ENCODE results near the gene CMKLR1.

Gene CMKLR1

GRCh38 chr12:108266131-108266530, 73.0 kb downstream of the CMKLR1 start:
- no peak for TF ChIP-seq CTCF (IDR thresholded peaks at IDR 0.05; ENCODE audit: low read depth, low read length)
- DNase-seq (ENCODE audit: low read depth, low spot score), result no peak
- in situ Hi-C loops (cut with HindIII; ENCODE audit: low sequenced_read_pairs), result no loop called here
- H3K4me3 ChIP-seq (ENCODE audit: low read depth, low read length), result no peak overlapping the region

DNA sequence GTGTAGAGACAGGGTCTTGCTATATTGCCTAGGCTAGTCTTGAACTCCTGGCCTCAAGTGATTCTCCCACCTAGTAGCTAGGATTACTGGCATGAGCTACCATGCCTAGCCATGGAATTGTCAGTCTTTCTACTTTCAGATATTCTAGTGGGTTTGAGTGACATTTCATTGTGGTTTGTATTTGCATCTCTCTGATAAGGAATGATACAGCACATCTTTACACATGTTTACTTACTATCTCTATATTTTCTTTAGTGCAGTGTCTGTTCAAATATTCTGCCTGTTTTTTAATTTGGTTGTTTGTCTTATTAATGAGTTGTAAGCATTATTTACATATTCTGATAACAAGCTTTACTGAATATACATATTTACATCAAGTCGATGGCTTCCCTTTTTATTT, 73.6 kb downstream of the CMKLR1 start:
- DNase-seq (ENCODE audit: low read depth, low spot score), result no peak
- in situ Hi-C loops (cut with HindIII; ENCODE audit: low sequenced_read_pairs), result no loop called here

DNA sequence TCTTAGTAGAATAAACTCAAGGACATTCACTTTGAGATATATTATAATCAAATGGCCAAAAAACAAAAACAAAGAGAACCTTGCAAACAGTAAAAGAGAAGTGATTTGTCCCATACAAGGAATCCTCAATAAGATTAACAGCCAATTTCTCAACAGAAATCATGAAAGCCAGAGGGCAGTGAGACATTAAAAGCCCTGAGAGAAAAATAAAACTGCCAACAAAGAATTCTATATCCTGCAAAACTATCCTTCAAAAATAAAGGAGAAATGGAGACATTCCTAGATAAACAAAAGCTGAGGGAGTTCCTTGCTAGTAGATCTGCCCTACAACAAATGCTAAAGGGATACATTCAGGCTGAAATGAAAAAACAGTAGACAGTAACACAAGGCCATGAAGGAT, 78.1 kb downstream of the CMKLR1 start:
- no peak for TF ChIP-seq CTCF (IDR thresholded peaks at IDR 0.05; ENCODE audit: low read depth, low read length)
- in situ Hi-C loops (cut with HindIII; ENCODE audit: low sequenced_read_pairs), result no loop called here
- no peak overlapping the region for H3K4me3 ChIP-seq (ENCODE audit: low read depth, low read length)
- DNase-seq (ENCODE audit: low read depth, low spot score), result no peak

More for the DNA sequence above, 73.6 kb downstream of the CMKLR1 start:
- no peak for TF ChIP-seq CTCF (IDR thresholded peaks at IDR 0.05; ENCODE audit: low read depth, low read length)
- H3K4me3 ChIP-seq (ENCODE audit: low read depth, low read length), result no peak overlapping the region

DNA sequence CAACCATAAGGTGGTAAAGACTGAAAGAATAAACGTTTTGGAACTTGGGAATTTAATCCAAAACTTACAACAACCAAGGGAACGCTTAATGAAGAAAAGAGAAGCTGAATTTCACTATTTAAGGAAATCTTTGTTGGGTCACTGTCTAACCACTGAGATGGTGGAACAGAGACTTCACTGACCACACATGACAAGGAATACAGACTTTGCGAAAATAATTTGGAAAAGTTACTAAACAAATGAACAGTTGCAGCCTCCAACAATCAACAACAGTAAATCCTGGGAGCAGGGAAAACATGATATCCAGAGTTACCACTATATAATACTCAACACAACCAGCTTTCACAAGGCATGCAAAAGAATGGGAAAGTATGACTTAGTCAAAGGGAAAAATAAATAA, 79.1 kb downstream of the CMKLR1 start:
- in situ Hi-C loops (cut with HindIII; ENCODE audit: low sequenced_read_pairs), result no loop called here
- DNase-seq (ENCODE audit: low read depth, low spot score), result no peak
- no peak for TF ChIP-seq CTCF (IDR thresholded peaks at IDR 0.05; ENCODE audit: low read depth, low read length)
- H3K4me3 ChIP-seq (ENCODE audit: low read depth, low read length), result no peak overlapping the region

DNA sequence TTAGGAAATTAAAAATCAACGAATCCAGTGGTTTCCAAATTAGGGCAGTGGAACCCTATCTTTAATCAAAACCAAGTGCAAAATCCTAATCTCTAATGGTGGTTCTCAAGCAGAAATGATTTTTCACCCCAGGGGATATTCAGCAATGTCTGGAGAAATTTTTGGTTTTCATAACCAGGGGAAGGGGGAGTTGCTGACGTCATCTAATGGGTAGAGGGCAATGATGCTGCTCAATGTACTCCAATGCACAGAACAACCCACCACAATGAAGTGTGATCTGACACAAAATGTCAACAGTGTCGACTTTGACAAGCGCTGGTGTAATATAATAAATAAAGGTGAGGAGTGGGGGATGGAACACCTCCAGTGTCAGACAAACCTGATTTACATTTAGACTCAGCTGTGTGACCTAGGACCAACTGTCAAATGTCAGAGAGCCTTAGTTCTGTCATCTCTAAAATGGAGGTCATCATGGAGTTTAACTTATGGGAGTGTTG, 81.5 kb downstream of the CMKLR1 start:
- TF ChIP-seq CTCF (IDR thresholded peaks at IDR 0.05; ENCODE audit: low read depth, low read length), result no peak
- no peak for DNase-seq (ENCODE audit: low read depth, low spot score)
- in situ Hi-C loops (cut with HindIII; ENCODE audit: low sequenced_read_pairs), result no loop called here
- H3K4me3 ChIP-seq (ENCODE audit: low read depth, low read length), result no peak overlapping the region

GRCh38 chr12:108257004-108257403, 82.1 kb downstream of the CMKLR1 start:
- in situ Hi-C loops (cut with HindIII; ENCODE audit: low sequenced_read_pairs), result no loop called here
- TF ChIP-seq CTCF (IDR thresholded peaks at IDR 0.05; ENCODE audit: low read depth, low read length), result no peak

GRCh38 chr12:108255252-108255602, 83.9 kb downstream of the CMKLR1 start:
- TF ChIP-seq CTCF (IDR thresholded peaks at IDR 0.05; ENCODE audit: low read depth, low read length), result no peak
- no peak for DNase-seq (ENCODE audit: low read depth, low spot score)
- in situ Hi-C loops (cut with HindIII; ENCODE audit: low sequenced_read_pairs), result no loop called here
- H3K4me3 ChIP-seq (ENCODE audit: low read depth, low read length), result no peak overlapping the region

More at GRCh38 chr12:108257004-108257403, 82.1 kb downstream of the CMKLR1 start:
- DNase-seq (ENCODE audit: low read depth, low spot score), result no peak
- no peak overlapping the region for H3K4me3 ChIP-seq (ENCODE audit: low read depth, low read length)

Measured in astrocyte of the spinal cord (primary cell).